ENCODE measurements around the gene C1QTNF1.

Gene C1QTNF1, protein sequence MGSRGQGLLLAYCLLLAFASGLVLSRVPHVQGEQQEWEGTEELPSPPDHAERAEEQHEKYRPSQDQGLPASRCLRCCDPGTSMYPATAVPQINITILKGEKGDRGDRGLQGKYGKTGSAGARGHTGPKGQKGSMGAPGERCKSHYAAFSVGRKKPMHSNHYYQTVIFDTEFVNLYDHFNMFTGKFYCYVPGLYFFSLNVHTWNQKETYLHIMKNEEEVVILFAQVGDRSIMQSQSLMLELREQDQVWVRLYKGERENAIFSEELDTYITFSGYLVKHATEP

DNA sequence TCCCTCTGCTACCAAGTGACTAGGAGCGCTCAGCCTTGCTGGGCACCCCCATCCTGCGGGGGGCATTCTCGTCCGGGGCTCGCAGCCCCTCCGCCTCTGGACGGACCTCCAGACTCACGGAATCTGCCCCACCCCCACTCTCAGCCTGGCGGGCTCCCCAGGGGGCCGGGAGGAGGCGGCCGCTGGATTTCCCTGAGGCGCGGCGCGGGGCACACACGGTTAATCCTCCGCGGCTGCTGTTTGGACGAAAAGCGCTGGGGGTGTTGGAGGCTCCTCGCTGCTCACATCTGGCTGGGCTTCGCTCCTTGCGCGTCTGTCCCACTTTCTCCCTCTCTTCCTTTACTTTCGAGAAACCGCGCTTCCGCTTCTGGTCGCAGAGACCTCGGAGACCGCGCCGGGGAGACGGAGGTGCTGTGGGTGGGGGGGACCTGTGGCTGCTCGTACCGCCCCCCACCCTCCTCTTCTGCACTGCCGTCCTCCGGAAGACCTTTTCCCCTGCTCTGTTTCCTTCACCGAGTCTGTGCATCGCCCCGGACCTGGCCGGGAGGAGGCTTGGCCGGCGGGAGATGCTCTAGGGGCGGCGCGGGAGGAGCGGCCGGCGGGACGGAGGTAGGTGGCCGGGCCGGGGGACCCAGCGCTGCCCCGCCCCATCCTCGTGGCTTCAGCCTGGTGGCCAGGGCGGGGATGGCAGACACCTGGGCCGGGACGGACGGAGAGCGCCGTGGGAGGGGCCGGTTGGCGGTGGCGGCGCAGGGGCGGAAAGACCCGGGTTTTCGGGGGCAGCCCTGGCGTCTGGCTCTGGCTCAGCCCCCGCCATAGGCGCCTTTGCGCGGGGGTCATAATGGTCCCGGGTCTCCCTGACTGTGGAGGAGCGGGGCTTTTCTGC is at the start of gene C1QTNF1:
Gene C1QTNF1, plus strand, starts transcription at position 284 of the 886 bp plus-strand sequence. CDS start 19,800 bp downstream, outside the sequence.
- DNase-seq = no peak

DNA sequence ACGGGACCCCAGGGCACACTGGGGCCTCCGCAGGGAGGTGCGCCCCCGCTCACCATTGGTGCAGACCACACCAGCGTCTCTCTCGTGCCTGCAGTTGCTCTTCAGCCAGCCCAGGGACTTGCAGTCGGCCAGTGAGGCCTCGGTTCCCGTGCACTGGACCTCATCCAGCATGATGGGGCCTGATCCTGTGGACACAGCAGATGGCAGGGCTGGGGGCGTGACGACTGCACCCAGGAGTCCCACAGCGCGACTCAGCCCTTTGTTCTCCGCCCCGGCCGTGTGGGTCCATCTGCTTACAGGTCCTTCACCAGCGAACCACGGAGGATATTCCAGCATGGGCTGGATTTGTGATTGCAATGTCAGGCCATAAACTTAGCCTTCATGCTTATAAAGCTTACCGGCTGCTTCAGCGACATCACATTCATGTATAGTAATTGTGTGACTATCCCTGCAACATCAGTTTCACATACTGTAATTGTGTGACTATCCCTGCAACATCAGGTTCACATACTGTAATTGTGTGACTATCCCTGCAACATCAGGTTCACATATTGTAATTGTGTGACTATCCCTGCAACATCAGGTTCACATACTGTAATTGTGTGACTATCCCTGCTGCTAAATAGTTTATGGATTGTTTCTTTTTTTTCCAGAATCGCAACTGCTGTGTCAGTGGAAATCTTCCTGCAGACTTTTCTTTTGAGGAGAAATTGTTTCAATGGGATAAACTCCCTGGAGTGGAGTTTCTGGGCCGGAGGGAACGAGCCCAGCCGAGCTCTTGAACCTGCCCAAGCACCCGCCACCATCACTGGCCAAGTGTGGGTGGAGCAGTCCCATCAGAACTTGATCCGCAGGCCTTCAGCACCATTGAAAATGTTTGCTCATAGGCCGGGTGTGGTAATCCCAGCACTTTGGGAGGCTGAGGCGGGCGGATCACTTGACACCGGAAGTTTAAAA is 49.1 kb upstream of the C1QTNF1 start:
- no peak for DNase-seq

DNA sequence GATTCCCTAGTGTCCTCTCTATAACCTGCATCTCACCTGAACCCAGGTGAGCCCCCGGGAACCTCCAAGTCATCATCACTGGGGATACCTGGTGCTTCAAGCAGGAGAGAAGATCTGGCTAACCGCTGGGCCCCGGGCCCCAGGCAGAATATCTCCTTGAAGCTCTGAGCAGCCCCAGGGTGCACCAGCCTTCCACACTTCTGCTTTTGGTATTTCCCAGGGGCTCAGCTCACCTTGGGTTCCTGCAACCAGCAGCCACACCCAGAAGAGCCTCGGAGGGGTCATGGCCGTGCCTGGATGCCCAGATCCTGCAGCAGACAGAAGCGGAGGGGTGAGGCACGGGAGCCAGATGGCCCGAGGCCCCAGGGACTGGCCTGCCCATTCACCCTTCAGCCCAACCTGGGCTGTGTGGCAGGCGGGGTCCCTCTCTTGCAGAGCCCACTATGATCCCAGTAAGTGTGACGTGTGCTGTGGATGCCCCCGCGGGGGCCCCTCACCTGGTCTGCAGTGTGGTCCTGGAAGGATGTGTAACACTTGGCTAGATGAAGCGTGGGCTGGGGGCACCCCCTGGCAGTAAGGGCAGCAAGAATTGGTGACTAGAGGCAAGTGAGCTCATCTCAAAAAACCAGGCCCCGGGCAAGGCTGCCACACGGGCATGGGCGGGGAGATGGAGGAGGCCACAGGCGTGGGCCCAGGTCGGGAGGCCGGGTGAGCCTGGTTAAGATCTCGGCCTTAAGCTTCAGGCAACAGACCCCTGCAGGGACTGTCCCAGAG is 46.9 kb upstream of the C1QTNF1 start:
- DNase-seq = no peak

DNA sequence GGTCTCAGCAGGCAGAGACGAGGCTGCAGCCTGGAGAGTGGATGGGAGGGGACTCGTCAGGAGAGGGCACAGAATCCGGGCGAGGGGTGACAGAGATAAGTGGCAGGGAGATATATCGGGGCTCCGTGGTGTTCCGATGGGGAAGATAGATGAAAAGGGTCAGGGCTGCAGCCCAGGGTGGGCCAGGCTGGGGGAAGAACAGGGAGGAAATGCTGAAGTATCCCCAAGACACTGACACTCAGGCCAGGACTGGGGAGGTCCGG is 46.4 kb upstream of the C1QTNF1 start:
- no peak for DNase-seq

DNA sequence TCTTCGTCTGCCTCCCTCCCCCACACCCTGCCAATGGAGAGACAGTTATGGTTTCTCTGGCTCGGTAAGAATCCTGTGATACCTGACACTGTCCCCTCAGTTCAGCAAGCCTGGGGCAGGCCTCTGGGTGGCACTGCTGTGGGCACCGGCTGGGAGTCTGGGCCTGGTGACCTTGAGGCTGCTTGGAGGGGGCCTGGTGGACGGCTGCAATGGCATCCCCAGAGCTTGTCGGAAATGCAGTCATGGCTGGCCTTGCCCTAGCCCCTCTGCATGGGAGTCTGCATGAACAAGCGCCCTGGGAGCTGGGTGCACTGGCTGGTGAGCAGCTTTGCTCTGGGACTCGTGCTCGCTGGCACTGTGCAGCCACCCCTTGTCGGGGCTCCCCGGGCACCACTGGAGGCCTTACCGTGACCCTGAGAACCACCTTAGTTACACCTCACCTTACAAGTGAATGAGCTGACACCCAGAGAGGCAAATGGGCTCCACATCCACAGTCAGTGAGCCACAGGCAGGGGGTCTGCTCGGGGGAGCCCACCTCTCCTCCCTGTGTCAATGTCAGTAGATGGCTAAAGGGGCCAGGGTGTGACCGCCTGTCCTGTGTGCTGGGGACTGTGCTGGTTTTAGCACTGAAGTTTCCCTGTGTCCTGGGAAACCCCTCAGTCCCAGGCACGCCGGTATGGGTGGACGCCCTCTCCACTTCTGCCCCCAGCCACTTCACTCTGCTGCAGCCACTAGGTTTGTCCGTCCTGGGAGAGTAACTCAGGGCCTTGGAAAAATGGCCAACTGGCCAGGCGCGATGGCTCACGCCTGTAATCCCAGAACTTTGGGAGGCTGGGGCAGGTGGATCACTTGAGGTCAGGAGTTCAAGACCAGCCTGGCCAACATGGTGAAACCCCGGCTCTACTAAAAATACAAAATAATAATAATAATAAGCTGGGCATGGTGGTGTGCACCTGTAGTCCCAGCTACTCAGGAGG is 45.7 kb upstream of the C1QTNF1 start:
- DNase-seq = no peak

DNA sequence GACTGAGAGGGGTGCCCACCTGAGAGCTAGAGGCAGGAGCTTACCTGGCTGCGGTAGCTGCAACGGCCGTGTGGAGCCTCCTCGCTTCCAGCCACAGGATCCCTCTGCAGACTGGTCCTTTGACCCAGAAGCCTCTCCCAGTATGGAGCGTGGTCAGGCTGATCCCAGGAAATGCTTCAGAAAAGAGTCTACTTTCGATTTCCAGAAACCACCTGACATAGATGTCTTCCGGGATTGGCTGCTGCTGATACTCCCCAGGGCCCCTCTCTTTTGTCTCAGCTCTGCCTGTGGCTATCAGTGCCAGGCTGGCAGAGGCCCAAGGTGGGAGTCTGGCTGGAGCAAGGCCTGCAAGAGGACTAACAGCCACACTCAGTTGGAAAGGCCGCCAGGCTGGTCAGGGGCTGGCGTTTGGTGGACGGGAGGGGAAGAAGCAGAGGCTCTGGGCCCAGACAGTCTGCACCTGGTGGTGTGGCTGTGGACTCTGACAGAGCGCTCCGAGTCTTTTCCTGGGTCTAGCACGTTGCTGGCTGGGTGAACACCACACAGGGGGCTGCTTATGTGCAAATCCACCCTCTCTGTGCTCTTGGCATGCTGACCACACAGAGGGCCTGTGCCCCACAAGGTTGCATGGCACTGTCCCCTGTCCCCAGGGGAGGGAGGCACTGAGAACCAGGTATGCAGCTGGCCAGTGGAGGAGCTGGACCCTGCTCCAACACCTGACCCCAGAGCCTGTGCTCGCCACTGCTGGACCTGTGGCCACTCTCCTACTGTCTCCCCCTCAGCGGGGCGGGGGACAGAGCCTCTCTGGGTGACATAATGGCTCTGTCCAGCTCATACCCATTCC is 44.0 kb upstream of the C1QTNF1 start, which contains the start of gene LGALS3BP:
Gene LGALS3BP, minus strand, starts transcription at position 144 of the 844 bp plus-strand sequence. CDS start 2,732 bp downstream, outside the sequence.
- no peak for DNase-seq

DNA sequence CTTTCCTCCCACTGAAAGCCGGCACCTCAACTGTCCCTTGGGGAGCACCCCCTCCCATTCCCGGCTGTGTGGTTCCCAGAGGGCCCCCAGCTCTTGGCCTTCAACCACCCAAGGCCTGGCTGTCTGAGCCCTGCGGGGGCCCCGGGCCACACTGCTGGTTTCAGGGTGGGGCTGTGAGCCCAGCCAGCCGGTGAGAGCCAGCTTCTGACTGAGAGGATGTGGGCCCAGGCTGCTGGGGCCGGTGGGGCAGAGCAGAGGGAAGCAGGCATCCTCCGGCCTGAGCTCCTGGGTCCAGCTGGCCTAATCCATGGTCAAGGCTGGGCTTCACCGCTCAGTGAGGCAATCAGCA is 43.4 kb upstream of the C1QTNF1 start:
- no peak for DNase-seq

DNA sequence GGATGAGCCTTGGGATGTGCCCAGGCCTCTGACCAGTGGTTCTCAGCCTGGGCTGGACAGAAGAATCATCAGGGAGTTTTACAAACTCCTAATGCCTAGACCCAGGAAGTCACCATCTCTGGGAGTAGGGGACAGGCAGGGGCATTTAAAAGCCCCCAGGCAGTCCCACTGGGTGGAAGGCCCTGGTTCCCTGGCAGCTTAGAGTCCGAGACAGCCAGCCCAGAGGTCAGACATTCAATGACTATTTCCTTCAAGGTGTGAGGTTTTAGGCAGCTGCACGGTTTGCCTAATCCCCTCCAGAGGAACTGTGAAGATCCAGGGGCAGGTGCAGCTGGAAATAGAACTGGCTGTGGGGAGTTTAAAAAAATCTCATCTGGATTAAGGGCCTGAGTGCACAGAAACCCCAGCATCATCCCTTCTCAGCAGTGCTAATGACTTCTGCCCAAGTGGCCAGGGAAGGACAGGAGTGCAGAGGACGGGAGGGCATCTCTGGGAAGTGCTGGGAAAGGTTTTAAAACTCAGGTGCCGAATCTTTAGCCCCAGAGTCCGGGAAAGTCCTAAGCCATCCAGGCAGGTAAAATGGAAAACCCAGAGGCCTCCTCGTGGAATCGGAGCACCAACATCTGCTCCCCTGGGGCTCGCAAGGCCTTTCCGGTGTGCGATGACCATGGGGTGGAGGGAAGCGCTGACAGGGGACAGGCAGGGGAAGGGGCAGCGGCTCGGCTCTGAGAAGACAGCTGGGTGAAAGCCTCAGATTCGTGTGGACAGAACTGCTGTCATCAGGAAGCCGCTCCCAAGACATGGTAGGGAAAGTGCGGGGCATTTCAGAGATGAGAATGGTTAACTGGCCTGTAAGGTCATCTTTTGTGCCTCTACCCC is 42.7 kb upstream of the C1QTNF1 start:
- DNase-seq = no peak

DNA sequence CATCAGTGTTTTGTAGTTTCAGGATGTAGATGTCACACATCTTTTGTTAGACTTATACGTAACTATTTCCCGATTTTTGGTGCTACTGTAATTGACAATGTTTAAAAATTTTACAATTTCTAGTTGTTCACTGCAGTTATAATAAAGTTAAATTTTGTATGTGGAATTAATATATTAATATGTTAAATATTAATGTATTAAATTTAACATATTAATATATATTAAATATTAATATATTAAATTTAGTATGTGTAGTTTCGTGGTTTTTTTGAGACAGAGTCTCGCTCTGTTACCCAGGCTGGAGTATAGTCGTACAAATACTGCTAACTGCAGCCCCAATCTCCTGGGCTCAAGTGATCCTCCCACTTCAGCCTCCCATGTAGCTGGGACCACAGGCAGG is 38.6 kb upstream of the C1QTNF1 start:
- no peak for DNase-seq

DNA sequence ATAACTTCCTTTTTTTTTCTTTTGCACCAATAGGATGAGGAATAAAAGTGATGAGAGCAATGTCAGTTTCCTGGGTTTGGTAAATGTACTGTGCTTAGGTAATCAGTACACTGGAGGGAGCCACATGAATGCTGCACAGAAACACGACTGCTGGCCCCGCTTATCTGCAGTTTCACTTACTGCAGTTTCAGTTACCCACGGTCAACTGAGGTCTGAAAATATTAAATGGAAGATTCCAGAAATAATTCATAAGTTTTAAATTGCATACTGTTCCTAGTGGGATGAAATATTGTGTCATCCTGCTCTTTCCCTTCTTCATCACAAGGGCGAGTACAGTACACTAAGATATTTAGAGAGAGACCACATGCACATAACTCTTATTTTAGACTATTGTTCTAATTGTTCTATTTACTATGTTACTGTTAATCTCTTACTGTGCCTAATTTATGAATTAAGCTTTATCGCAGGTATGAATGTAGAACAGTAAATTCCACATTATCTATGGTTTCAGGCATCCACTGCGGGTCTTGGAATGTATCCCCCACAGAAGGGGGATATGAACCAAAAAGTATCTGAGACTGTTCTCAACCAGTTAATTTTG is 37.8 kb upstream of the C1QTNF1 start:
- peak; percentile 52 for DNase-seq

DNA sequence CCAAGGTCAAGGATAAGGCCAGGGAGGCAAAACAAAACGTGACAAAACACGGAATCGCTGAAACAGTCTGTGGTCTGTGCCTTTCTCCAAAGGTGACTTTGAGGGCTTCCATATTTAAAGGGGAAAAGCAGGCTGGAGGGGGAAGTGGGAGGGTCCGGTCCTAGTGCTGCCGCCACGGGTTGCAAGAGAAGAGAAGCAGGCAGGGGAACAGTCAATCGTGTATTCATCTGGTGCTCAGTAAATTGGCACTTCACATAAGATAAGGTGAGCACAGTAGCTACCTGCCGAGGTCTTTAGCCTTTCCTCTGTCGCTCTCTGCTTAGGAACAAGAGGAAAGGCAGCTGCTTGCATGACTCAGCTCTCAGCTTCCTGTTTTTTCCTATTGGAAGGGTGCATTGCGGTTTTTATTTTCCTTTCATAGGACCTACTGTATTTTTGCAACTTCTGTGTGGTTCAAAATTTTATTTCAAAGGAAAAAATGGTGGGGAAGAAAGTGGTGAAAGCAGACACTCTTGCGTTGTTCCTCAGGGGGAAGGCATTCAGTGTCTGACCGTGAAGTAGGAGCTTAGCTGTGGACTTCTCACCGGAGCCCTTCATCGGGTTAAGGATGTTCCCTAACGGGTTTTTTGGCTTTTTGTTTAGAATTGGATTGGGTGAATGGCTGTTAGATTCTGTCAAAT is 37.2 kb upstream of the C1QTNF1 start:
- DNase-seq = no peak

DNA sequence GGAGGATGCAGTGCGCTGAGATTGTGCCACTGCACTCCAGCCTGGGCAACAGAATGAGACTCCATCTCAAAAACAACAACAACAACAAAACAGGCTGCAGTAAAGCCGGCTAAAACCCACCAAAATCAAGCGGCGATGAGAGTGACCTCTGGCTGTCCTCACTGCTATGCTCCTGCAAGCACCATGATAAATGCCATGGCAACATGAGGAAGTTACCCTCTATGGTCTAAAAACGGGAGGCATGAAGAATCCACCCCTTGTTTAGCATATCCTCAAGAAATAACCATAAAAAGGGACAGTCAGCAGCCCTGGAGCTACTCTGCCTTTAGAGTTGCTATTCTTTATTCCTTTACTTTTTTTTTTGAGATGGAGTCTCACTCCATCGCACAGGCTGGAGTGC is 35.8 kb upstream of the C1QTNF1 start:
- no peak for DNase-seq

DNA sequence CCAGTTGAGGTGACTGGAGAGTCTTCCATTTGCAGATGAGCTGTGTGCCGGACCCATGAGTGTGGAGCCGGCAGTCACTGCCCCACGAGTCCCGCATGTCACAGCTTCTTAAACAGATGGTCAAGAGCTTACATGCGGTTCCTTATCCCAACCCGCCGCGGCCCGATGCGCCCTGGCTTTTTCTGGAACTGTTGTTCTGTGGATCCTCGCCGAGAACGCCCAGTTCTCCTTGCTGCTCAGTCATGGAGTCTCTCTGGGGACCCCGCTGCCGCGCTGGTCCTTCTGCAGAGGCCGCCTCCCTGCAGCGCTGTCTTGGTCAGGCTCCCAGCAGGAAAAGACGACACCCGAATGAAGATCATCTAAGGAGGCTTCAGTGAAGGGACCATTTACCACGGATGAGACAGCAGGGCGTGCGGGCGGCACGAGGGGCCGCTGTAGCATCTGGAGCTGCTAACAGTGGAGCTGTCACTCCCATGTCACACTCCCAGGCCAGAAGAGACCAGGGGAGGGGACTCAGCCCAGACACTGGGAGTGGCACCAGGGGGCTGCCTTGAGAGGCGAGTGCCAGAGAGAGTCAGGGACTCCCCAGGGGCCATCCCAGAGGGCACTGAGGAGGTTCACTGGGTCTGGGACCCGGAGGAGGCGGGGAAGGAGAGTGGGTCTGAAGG is 33.5 kb upstream of the C1QTNF1 start:
- no peak for DNase-seq

DNA sequence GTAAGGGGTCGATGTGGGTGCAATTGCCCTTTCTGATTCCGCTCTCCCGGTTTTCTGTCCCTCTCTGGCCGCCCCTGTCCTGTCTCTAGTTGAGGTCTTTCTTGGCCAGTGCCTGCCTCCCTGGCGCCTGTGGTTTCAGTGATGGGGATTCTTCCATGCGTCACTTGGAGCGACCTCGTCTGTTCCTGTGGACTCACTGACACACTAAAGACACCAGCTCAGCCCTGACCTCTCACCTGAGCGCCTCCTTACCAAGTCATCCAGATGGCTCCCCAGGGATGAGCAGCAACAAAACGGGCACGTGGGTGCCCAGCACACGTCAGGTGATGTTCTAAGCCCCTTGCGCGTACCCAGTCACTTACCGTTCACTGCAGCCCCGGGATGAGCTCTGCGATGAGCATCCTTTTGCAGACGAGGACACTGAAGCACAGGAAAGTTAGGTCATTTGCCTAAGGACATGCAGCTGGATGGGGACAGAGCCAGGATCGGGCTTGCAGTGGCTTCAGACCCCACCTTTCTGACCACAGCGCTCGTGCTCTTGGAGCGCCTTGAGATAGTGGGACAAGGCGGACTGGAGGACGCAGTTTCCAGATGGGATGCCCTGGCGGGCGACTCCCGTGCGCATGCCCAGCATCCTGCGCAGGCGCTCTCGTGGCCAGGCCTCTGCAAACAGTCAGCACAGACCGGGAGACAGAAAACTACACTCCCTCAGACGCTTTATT is 32.8 kb upstream of the C1QTNF1 start:
- DNase-seq = no peak

DNA sequence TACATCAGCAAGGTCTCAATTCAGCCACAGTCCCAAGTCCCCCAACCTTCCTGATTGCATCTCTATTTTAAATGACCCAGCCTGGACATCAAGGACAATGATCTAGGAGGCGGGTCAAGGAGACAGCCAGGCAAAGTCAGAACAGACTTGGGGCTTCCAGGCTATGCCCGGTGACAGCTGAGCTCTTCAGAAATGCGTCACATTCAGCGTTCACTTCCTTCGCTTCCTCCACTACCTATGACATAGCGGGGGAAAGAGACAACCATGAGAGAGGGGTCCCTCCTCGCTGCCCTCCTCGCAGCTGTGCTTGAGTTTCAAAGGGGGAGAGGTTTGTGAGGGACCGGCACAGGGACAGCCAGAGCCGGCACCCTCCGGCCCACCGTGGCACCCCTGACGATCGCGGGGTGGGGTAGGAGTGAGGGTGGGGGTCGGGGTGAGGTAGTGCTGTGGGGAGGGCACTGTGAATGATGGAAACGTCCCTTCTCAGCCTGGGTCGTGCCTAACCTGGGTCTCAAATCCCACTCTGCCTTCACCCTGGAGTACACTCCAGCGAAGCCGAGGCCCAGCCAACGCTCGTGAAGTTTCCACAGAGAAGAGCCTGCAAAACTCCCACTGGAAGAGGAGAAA is 31.9 kb upstream of the C1QTNF1 start:
- DNase-seq = no peak

DNA sequence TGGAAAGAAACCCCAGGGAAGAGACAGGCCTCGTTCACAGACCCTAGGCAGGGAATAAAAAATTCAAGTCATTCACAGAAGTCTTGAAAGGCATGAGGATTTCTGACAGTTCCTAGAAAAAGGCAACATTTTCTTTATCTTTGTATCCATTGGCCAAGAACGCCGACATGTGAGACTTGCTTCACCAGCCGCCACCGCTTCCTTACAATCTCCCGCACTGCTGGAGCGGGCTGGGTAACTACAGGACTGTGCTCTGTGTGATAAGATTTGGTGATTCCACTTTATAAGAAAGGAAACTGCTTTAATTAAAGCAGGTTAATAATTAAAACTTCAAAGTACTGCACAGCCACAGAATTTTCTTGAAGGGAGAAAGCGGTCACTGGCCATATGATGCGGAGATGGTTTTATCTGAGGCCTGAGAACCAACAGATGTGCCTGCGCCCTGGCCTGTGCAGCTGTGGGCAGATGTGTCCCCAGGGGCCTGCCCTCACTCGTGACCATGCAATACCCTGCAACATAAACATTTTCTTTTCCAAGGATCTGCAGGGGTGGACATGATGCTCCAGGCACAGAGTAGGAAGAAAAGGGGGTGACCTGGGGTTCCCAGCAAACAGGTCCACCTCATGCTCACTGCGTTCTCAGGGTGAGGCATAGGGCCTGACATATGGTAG is 31.3 kb upstream of the C1QTNF1 start:
- no peak for DNase-seq
